Aorta (tissue), 5 donors: ENCODE measurements around the gene NKAIN2. TPM values are rescaled to one million over a fixed set of nuclear protein-coding genes. Genes with fewer than 3 reads are reported as not detected.

Experiments used
- ATAC-seq: fragments of 200-7000 bp; cut with Tn5 transposase; one replicate; pipeline ENCODE4 v1.9.1; 2022; ENCODE audit warnings: moderate library complexity; ENCODE audit not compliant: low FRiP score
- DNase-seq, 2 donors: peaks; one replicate each; pipeline ENCODE4 v3.0.0-alpha.2; 2020
- H3K27ac ChIP-seq, 2 donors: one replicate each; pipeline ENCODE4 v1.5.1; 2013; ENCODE audit warnings: low read length in 2 of 2, mild to moderate bottlenecking in 2 of 2, moderate library complexity in 2 of 2, control low read depth in 1 of 2, inconsistent platforms in 1 of 2, low read depth in 1 of 2
- H3K27me3 ChIP-seq, 2 donors: one replicate each; pipeline ENCODE4 v1.6.1; 2013; ENCODE audit warnings: control low read depth in 1 of 2, low read length in 1 of 2, mild to moderate bottlenecking in 1 of 2, moderate library complexity in 1 of 2; ENCODE audit not compliant: insufficient read depth in 2 of 2, control insufficient read depth in 1 of 2
- H3K36me3 ChIP-seq, 2 donors: one replicate each; pipeline ENCODE4 v1.6.1; 2013; ENCODE audit warnings: control low read depth in 1 of 2, low read length in 1 of 2, mild to moderate bottlenecking in 1 of 2; ENCODE audit not compliant: insufficient read depth in 2 of 2, control insufficient read depth in 1 of 2
- H3K4me1 ChIP-seq, 2 donors: one replicate each; pipeline ENCODE4 v1.6.1; 2013; ENCODE audit warnings: low read length in 2 of 2, control low read depth in 1 of 2, mild to moderate bottlenecking in 1 of 2, moderate library complexity in 1 of 2; ENCODE audit not compliant: insufficient read depth in 2 of 2, control insufficient read depth in 1 of 2
- H3K4me3 ChIP-seq, 2 donors: one replicate each; pipeline ENCODE4 v1.5.1; 2013; ENCODE audit warnings: low read length in 2 of 2, control low read depth in 1 of 2, mild to moderate bottlenecking in 1 of 2
- H3K9me3 ChIP-seq: one replicate; pipeline ENCODE4 v1.6.1; 2013; ENCODE audit warnings: mild to moderate bottlenecking, low read length; ENCODE audit not compliant: control insufficient read depth
- whole genome bisulfite sequencing, 2 donors: extraction: QIAGEN DNeasy Blood & Tissue Kit; methylation state at CpG; one replicate each; pipeline ENCODE4 v1.1.7; 2013; 5-methylcytosine and 5-hydroxymethylcytosine counted together
- intact Hi-C, 2 donors: fragments of 100-400 bp; cut with DNase I; formaldehyde crosslinking; loops; one replicate each; pipeline versions ENCODE4 v1.14.2 to v1.15.0; 2022
- polyA plus RNA-seq, 2 donors: library from polyadenylated mRNA; stranded (reverse); fragments of 200-250 nt; gene quantifications; one replicate each; pipeline ENCODE4 v1.2.3, GENCODE V29; 2013
- total RNA-seq, 2 donors: library from RNA; stranded (reverse); fragmentation: NEBNext Ultra II Directional; extraction: Animal tissue kit (Norgen Biotek cat#: 25700); gene quantifications; one replicate each; pipeline ENCODE4 v1.2.1, GENCODE V29; 2021
- donor health status: healthy with polysubstance abuse.
- donor health status: Bipolar disorder and iron deficiency.
- donor health status: DM: no; HTN: no; CAD: no.
- donor health status: DM: no; HTN: no; CAD: no.
- donor health status: DM: yes; HTN: yes; CAD: no.

NKAIN2 gene
- total and polyA plus RNA-seq, 4 donors: 1.4 to 1.9 TPM; not detected in 2

DNA sequence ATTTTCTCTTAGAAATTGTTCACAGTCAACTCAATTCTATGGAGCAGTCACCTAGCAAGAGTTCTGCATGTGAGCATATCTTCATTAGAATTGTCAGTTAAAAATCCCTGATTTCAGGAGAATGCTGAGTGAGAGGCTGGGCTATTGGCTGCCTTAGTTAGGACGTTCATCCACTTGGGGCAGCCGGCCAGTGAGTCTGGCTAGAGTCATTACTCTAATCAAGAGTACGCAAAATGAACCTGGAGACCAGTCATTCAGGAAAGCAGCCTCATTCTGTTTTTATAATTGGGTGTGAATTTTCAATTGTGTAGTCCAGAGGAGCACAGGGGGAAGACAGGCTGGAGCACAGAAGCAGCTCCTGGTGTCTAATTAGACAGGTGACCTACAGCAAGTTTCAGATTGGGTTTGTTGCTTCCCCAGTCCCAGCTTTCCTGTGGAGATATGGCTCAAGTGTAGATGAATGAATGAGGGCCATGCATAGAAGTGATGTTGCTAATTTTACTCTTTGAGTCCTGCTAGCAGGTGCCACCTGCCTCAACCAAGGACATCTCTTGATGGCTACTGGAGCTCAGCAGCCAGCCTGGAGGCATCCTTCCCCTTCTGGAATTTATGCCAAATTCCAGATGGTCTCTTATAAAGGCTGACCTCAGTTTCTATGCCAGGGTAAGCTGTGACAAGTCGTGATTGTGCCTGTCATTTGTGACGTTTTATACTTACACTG lies 265.7 kb downstream of the NKAIN2 start:
- no peaks in the 10 kb centered on the region for H3K36me3 ChIP-seq
- peaks cover 0 to 2% of the 10 kb centered on the region in 2 donors for H3K27me3 ChIP-seq
- no peaks in the 10 kb centered on the region for H3K4me1 ChIP-seq
- H3K4me3 ChIP-seq: no peak overlapping the region
- H3K9me3 ChIP-seq: no peaks in the 10 kb centered on the region
- WGBS, 2 donors: 56 to 59% methylated on average over 5 of the region's 5 CpGs
- no peak for ATAC-seq
- intact Hi-C loops: no loop called here
- no peak overlapping the region for H3K27ac ChIP-seq
- no peak for DNase-seq

DNA sequence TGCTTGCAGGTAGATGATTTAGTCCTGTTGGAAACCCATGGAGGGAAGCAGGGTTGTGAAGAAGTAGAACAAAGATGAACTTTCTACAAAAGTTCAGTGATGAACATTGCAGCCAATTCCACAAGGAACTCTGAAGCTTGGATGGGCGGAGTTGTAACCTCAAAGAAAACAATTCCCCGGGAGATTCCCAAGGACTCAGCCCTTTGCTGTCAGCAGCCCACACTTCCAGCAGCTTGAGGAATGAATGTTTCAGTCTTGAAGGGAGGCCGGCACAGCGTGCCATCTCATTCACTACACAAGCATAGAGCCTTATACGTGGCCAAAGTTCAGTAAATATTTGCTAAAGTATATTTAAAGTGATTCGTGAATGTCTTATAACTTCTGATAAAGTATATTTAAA lies 269.4 kb downstream of the NKAIN2 start:
- Histone ChIP-seq H3K9me3 (no peaks in the 10 kb centered on the region), H3K36me3 (no peaks in the 10 kb centered on the region), H3K4me3 (no peak overlapping the region), H3K4me1 (no peaks in the 10 kb centered on the region), H3K27ac (no peak overlapping the region), H3K27me3 (peaks cover 0 to 3% of the 10 kb centered on the region in 2 donors)
- 62 to 69% methylated on average over 6 of the region's 6 CpGs for WGBS, 2 donors
- no peak for ATAC-seq
- intact Hi-C loops: loop anchor here in 1 of 2 donors (10.0 kb wide), 1 partner anchor 598 kb away; no protein-coding TSS in a partner anchor
- no peak for DNase-seq

DNA sequence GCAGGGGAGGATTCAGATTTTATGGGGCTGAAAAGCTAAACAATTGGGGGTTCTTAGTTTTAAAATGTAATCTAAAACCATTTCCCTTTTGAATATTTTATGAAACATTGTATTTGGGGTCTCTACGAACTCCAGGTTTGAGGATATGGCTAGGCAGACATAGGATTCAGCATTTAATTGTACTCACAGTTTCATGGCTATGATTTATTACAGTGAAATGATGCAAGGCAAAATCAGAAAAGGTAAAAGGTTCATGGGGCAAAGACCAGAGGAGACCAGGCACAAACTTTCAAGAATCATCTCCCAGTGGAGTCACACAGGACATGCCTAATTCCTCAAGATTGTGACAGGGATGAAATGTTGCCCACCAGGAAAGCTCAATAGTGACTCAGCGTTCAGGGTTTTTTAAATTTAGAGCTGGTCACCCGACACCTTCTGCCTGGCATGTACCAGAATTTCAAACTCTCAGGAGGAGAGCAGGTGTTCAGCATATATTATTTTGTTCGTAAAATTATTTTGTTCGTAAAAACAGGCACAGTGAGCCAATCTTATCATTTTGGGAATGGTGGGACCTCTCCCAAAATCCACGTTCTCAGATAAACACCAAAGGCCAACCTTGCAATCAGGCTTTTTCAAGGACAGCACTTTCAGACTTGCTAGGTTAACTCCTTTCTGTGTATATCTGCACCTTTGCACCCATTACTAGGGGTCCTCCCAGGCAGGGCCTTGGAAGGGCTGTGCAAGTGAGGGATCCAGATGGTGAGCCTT lies 270.3 kb downstream of the NKAIN2 start:
- no peak for DNase-seq
- WGBS, 2 donors: 69 to 71% methylated on average over 6 of the region's 6 CpGs

DNA sequence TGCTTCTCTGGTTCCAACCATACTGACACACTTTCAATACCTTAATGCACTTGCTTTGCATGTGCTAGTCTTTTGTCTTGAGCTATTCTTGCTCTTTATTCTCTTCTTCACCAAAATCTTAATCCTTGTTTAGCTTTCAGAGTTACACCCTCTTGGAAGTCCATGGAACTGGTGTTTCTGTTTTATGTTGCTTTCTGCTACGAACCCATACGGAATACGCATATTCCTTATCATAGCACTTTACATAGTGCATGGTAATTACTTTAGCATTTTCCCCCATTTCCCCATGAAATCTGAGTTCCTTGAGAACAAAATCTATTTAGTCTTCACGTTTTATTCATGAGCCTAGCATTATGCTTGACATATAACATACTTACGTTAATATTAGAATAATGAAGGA lies 270.9 kb downstream of the NKAIN2 start:
- Histone ChIP-seq H3K4me1 (no peaks in the 10 kb centered on the region), H3K9me3 (no peaks in the 10 kb centered on the region), H3K36me3 (no peaks in the 10 kb centered on the region), H3K27me3 (peaks cover 0 to 3% of the 10 kb centered on the region in 2 donors), H3K27ac (no peak overlapping the region), H3K4me3 (no peak overlapping the region)
- intact Hi-C loops: loop anchor here in 1 of 2 donors (10.0 kb wide), 1 partner anchor 600 kb away; no protein-coding TSS in a partner anchor
- WGBS, 2 donors: 91 to 95% methylated on average over 5 of the region's 5 CpGs
- no peak for DNase-seq
- no peak for ATAC-seq

More for the DNA sequence above, 270.3 kb downstream of the NKAIN2 start:
- Histone ChIP-seq H3K27me3 (peaks cover 0 to 3% of the 10 kb centered on the region in 2 donors), H3K4me3 (no peak overlapping the region), H3K27ac (no peak overlapping the region), H3K36me3 (no peaks in the 10 kb centered on the region), H3K9me3 (no peaks in the 10 kb centered on the region), H3K4me1 (no peaks in the 10 kb centered on the region)
- intact Hi-C loops: loop anchor here in 1 of 2 donors (10.0 kb wide), 1 partner anchor 599 kb away; no protein-coding TSS in a partner anchor
- no peak for ATAC-seq

DNA sequence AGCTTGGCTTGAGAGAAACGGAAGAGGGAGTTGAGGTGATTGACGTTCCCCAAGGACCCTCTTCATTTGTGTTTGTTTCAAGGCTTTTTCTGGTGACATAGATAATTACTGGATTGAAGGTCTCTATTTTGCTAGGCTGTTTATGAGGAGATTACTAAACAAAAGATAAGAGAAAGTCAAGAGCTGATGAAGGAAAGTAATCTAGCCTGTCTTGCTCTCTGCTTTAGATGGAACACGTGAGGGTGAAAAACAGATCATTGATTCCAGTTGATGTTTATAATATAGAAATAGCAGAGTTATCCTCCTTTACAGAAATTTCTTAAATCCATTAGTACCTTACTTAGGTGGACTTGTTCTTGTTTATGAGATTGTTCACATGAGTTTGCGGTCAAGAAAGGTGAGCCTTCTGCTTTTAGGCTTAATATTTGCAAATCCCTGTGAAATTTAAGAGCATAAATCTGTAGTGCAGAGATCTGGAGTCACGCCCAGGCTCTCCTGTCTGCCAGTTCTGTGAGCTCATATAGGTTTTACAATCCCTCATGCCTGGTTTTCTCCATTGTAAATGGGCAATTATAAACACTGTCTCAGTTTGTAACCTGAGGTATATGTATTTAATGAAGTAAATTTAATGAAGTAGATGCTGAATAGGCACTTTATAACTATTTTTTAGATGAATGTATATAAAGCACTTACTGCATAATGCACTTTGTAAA lies 272.8 kb downstream of the NKAIN2 start:
- no peaks in the 10 kb centered on the region for H3K9me3 ChIP-seq
- WGBS, 2 donors: 24 to 32% methylated on average over 5 of the region's 5 CpGs
- no peak overlapping the region for H3K27ac ChIP-seq
- intact Hi-C loops: loop anchor here in 1 of 2 donors (10.0 kb wide), 1 partner anchor 602 kb away; no protein-coding TSS in a partner anchor
- no peaks in the 10 kb centered on the region for H3K4me1 ChIP-seq
- no peak for DNase-seq
- no peak for ATAC-seq
- H3K4me3 ChIP-seq: no peak overlapping the region
- no peaks in the 10 kb centered on the region for H3K36me3 ChIP-seq
- peaks cover 0 to 3% of the 10 kb centered on the region in 2 donors for H3K27me3 ChIP-seq

DNA sequence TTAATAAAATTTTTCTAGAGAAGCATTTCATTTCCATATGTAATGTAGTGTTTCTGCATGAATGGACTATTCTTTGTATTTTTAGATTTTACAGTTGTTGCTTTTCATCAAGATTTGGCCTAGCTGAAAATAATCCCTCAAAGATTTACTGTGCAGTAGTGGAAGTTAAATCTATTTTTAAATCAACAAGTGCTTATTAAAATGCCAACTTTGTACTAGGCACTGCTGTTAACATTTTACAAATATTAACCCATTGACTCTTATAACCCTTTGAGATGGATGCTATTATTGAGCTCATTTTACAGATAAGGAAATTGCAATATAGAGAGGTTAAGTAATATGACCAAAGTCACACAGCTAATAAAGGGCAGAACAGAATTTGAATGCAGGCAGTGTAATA lies 274.5 kb downstream of the NKAIN2 start:
- DNase-seq: no peak
- H3K27ac ChIP-seq: no peak overlapping the region
- H3K36me3 ChIP-seq: no peaks in the 10 kb centered on the region
- H3K27me3 ChIP-seq: peaks cover 0 to 3% of the 10 kb centered on the region in 2 donors
- no peak overlapping the region for H3K4me3 ChIP-seq
- no peaks in the 10 kb centered on the region for H3K9me3 ChIP-seq
- no peaks in the 10 kb centered on the region for H3K4me1 ChIP-seq
- no peak for ATAC-seq
- intact Hi-C loops: loop anchor here in 1 of 2 donors (10.0 kb wide), 1 partner anchor 603 kb away; no protein-coding TSS in a partner anchor

DNA sequence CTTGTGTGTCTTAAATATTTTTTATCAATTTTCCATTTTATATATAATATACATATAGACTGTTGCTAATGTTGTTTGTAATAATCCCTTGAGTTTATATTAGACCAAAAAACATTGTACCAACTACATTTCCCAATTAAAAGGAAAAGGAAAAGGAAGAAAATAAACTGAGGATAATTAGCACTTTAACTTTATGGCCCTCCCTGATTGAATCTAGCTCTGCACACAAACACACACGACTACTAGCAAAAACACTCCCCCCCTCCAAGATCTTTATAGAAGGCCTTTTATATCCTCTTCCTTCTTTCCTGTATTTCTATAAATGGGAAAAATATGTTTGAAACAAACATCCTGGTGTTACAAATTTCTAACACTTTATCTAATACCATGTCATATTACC lies 276.8 kb downstream of the NKAIN2 start:
- Histone ChIP-seq H3K36me3 (no peaks in the 10 kb centered on the region), H3K4me3 (no peak overlapping the region), H3K27ac (no peak overlapping the region), H3K9me3 (no peaks in the 10 kb centered on the region), H3K4me1 (no peaks in the 10 kb centered on the region), H3K27me3 (no peaks in the 10 kb centered on the region)
- DNase-seq (no peak), ATAC-seq (no peak)
- 83 to 88% methylated on average over 1 of the region's 1 CpG for WGBS, 2 donors
- intact Hi-C loops: no loop called here

DNA sequence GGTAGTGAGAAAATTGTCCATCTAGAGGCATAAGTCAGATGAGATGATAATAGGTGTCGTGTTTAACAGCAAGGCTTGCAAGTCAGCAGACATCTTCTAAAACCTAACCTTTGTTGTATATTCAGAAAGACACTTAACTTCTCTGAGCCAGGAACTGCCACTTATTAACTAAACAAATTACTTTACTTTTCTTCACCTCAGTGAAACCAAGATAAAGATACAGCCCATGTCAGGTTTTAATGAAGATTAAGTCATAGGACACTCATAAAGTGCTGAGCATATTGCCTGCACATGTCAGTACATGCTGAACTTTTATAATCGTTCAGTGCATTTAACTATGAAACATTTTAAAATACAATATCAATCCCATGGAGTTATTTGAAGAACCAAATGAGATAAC lies 286.8 kb downstream of the NKAIN2 start:
- intact Hi-C loops: no loop called here
- Histone ChIP-seq H3K27me3 (no peaks in the 10 kb centered on the region), H3K36me3 (no peaks in the 10 kb centered on the region), H3K4me1 (no peaks in the 10 kb centered on the region), H3K9me3 (no peaks in the 10 kb centered on the region), H3K4me3 (no peak overlapping the region), H3K27ac (no peak overlapping the region)
- DNase-seq: no peak
- WGBS, 2 donors: 54 to 56% methylated on average over 2 of the region's 2 CpGs
- ATAC-seq: no peak
